Measurements from ENCODE around the gene WNT3. TPM values are rescaled to one million over a fixed set of nuclear protein-coding genes. Genes with fewer than 3 reads are reported as not detected.

The WNT3 gene
- total RNA-seq, 2 donors from 2014 or later: 0.64 to 1.0 TPM

DNA sequence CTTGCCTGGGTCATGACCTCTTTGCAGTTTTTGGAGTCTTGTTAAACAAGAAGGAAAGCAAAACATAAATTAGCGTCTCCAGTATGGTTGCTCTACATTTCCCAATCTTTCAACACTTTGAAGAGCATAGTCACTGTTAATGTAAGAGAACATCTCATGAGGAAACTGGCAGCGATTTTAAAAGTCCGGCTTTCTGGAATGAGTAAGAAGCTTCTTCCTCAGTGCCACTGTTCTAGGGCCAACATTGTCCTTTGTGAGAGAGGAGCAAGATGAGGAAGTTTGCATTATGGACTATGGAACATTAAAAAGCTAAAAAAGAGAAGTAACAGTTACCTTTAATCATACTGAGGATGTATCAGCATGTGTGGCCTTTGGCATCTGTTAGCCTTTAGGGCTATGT is 73.1 kb downstream of the WNT3 start:
- intact Hi-C loops (cut with DNase I): no loop called here
- Histone ChIP-seq H3K36me3 (no peaks in the 10 kb centered on the region), H3K4me1 (no peaks in the 10 kb centered on the region), H3K4me3 (no peak overlapping the region), H3K9ac (ENCODE audit: low read depth in 2 of 2, low read length in 2 of 2) (no peak overlapping the region), H3K27ac (no peak overlapping the region), H3K9me3 (no peaks in the 10 kb centered on the region), H3K27me3 (no peaks in the 10 kb centered on the region)
- TF ChIP-seq CTCF (IDR thresholded peaks at IDR 0.05): no peak
- DNase-seq: no peak

DNA sequence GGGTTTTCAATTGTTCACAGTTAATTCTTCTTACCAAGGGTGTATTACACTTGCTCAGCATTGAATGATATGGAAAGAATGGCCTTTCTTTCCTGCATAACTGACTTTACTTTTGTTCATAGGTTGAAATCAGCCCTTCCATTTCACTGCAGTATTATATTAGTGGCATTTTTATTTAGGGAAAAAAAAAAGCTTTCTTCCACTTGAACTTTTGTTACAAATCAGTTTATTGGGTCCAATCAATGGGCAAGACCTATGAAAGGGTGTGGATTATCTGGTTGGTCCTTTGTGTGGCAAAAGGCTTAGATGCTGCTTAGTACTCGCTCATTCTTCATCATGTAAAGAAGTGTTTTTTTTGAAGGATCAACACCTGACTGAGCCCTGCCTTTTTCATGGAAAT is 74.1 kb downstream of the WNT3 start:
- Histone ChIP-seq H3K27me3 (no peaks in the 10 kb centered on the region), H3K27ac (no peak overlapping the region), H3K9ac (ENCODE audit: low read depth in 2 of 2, low read length in 2 of 2) (no peak overlapping the region), H3K9me3 (no peaks in the 10 kb centered on the region), H3K36me3 (no peaks in the 10 kb centered on the region), H3K4me3 (no peak overlapping the region), H3K4me1 (no peaks in the 10 kb centered on the region)
- no peak for TF ChIP-seq CTCF (IDR thresholded peaks at IDR 0.05)
- no peak for DNase-seq
- intact Hi-C loops (cut with DNase I): no loop called here

- no peak for DNase-seq
- no peak overlapping the region for H3K27ac ChIP-seq
Observed at GRCh38 chr17:46742565-46743270, 75.8 kb downstream of the WNT3 start.

GRCh38 chr17:46741122-46741730 is 77.3 kb downstream of the WNT3 start:
- H3K27me3 ChIP-seq: no peaks in the 10 kb centered on the region
- no peaks in the 10 kb centered on the region for H3K9me3 ChIP-seq
- no peak overlapping the region for H3K9ac ChIP-seq (ENCODE audit: low read depth in 2 of 2, low read length in 2 of 2)
- intact Hi-C loops (cut with DNase I): no loop called here
- no peaks in the 10 kb centered on the region for H3K4me1 ChIP-seq
- H3K36me3 ChIP-seq: no peaks in the 10 kb centered on the region
- no peak for DNase-seq
- TF ChIP-seq CTCF (IDR thresholded peaks at IDR 0.05): no peak
- H3K4me3 ChIP-seq: no peak overlapping the region
- no peak overlapping the region for H3K27ac ChIP-seq

More at GRCh38 chr17:46742565-46743270, 75.8 kb downstream of the WNT3 start:
- Histone ChIP-seq H3K9me3 (no peaks in the 10 kb centered on the region), H3K4me3 (no peak overlapping the region), H3K36me3 (no peaks in the 10 kb centered on the region), H3K27me3 (no peaks in the 10 kb centered on the region), H3K9ac (ENCODE audit: low read depth in 2 of 2, low read length in 2 of 2) (no peak overlapping the region), H3K4me1 (no peaks in the 10 kb centered on the region)
- TF ChIP-seq CTCF (IDR thresholded peaks at IDR 0.05): no peak
- intact Hi-C loops (cut with DNase I): no loop called here

- Histone ChIP-seq H3K9me3 (no peaks in the 10 kb centered on the region), H3K36me3 (no peaks in the 10 kb centered on the region), H3K27me3 (no peaks in the 10 kb centered on the region), H3K27ac (no peak overlapping the region), H3K4me3 (no peak overlapping the region), H3K4me1 (no peaks in the 10 kb centered on the region), H3K9ac (ENCODE audit: low read depth in 2 of 2, low read length in 2 of 2) (no peak overlapping the region)
- DNase-seq: no peak
- TF ChIP-seq CTCF (IDR thresholded peaks at IDR 0.05): no peak
- intact Hi-C loops (cut with DNase I): no loop called here
Observed at GRCh38 chr17:46739982-46740381, 78.5 kb downstream of the WNT3 start.

Data from colonic mucosa (tissue), 4 donors.